PC-9 (cell line): ENCODE measurements around the gene PRDM16. TPM values are rescaled to one million over a fixed set of nuclear protein-coding genes. Genes with fewer than 3 reads are reported as not detected.

Source experiments
- BruUV-seq: library from RNA; stranded (reverse); fragments of 400-500 nt; replicated peaks from 2 replicates; lab custom pipeline; 2021; lab: Mats Ljungman, UMichigan
- CTCF ChIA-PET: fragments of 300-600 bp; sonication (Branson Sonifier 250); formaldehyde crosslinking; loops from one replicate; lab custom pipeline; 2022; ENCODE audit warnings: antibody characterized with exemption; lab: Charles Lee
- POLR2A ChIA-PET: fragments of 300-600 bp; sonication (Branson Sonifier 250); formaldehyde crosslinking; loops from one replicate; lab custom pipeline; 2022; ENCODE audit warnings: antibody characterized with exemption; ENCODE audit not compliant: unreplicated experiment; lab: Charles Lee
- DNase-seq, 2 experiments: peaks; one replicate each; pipeline versions ENCODE4 v3.0.0 to v3.0.0-alpha.2; 2015 to 2022; ENCODE audit warnings: mixed read lengths in 1 of 2
- H2AFZ ChIP-seq: fragments of 200-600 bp; sonication (generic); 2 replicates; pipeline ENCODE4 v1.8.1; 2017; ENCODE audit warnings: antibody characterized with exemption
- H3F3A ChIP-seq: fragments of 200-600 bp; sonication (generic); 2 replicates; pipeline ENCODE4 v1.8.1; 2017; ENCODE audit warnings: antibody characterized with exemption, mild to moderate bottlenecking, low read depth; ENCODE audit not compliant: insufficient read depth
- H3K27ac ChIP-seq: fragments of 200-600 bp; sonication (generic); 2 replicates; pipeline ENCODE4 v1.6.1; 2016; ENCODE audit warnings: mixed run types
- H3K27me3 ChIP-seq: fragments of 200-600 bp; sonication (generic); 2 replicates; pipeline ENCODE4 v1.6.1; 2016; ENCODE audit warnings: low read depth, mixed run types; ENCODE audit not compliant: insufficient read depth
- H3K36me3 ChIP-seq: fragments of 200-600 bp; sonication (generic); 2 replicates; pipeline ENCODE4 v1.6.1; 2016; ENCODE audit warnings: low read depth, mixed run types
- H3K4me1 ChIP-seq: fragments of 200-600 bp; sonication (generic); replicated peaks from 2 replicates; pipeline ENCODE4 v1.6.1; 2016; ENCODE audit warnings: mixed run types; ENCODE audit not compliant: insufficient read depth
- H3K4me2 ChIP-seq: fragments of 200-600 bp; sonication (generic); 2 replicates; pipeline ENCODE4 v1.6.1; 2017; ENCODE audit warnings: mixed run types
- H3K4me3 ChIP-seq: fragments of 200-600 bp; sonication (generic); 2 replicates; pipeline ENCODE4 v1.6.1; 2016; ENCODE audit warnings: mixed run types
- H3K79me2 ChIP-seq: fragments of 200-600 bp; sonication (generic); 2 replicates; pipeline ENCODE4 v1.6.1; 2017; ENCODE audit warnings: low read depth, mixed run types
- H3K9me2 ChIP-seq: fragments of 200-600 bp; sonication (generic); 2 replicates; pipeline ENCODE4 v1.8.1; 2017; ENCODE audit warnings: mild to moderate bottlenecking; ENCODE audit not compliant: insufficient read depth
- H3K9me3 ChIP-seq: fragments of 200-600 bp; sonication (generic); 2 replicates; pipeline ENCODE4 v1.8.1; 2016; ENCODE audit warnings: low read depth; ENCODE audit not compliant: insufficient read depth
- H4K20me1 ChIP-seq: fragments of 200-600 bp; sonication (generic); 2 replicates; pipeline ENCODE4 v1.8.1; 2017; ENCODE audit not compliant: insufficient read depth
- EZH2 ChIP-seq: fragments of 200-600 bp; sonication (generic); IDR thresholded peaks from 2 replicates; pipeline ENCODE4 v1.8.0; 2017; ENCODE audit warnings: antibody characterized with exemption, low read depth
- intact Hi-C: fragments of 100-400 bp; cut with micrococcal nuclease; formaldehyde crosslinking; loops from one replicate; pipeline ENCODE4 v1.10.0; 2022; ENCODE audit not compliant: unreplicated experiment
- total RNA-seq: library from RNA; stranded (reverse); gene quantifications from 2 replicates; pipeline ENCODE4 v1.2.3, GENCODE V29; 2021
- TF ChIP-seq, protein P1 (sequence below): fragments of 200-600 bp; sonication (generic); conservative IDR thresholded peaks from 2 replicates; pipeline ENCODE4 v1.6.1; 2017; ENCODE audit warnings: mixed run types, antibody characterized with exemption, mild to moderate bottlenecking, moderate library complexity

The PRDM16 gene
- total RNA-seq, 1 experiment from 2014 or later, result not detected

GRCh38 chr1:3315399-3316339 is 246.7 kb downstream of the PRDM16 start:
- H2AFZ ChIP-seq, result no peak overlapping the region

DNA sequence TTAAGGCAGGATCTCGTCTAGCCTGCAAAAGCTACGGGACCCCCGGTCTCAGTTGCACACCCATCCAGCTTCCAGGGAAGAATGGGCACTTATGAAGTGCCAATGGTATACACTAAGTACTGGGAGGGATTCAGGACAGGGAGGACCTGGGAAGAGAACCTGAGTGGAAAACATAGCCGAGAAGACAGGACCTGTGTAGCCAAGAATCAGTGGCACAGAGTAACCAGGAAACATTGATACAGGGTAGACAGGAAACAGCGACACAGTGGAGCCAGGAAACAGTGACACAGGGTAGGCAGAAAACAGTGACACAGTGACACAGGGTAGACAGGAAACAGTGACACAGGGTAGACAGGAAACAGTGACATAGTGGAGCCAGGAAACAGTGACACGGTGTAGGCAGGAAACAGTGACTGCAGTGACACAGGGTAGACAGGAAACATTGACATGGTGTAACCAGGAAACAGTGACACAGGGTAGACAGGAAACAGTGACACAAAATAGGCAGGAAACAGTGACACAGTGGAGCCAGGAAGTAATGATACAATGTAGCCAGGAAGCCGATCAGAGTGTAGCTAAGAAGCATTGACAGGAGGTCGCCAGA is 247.4 kb downstream of the PRDM16 start:
- H3K27ac ChIP-seq, result no peak overlapping the region
- TF ChIP-seq, protein P1, sequence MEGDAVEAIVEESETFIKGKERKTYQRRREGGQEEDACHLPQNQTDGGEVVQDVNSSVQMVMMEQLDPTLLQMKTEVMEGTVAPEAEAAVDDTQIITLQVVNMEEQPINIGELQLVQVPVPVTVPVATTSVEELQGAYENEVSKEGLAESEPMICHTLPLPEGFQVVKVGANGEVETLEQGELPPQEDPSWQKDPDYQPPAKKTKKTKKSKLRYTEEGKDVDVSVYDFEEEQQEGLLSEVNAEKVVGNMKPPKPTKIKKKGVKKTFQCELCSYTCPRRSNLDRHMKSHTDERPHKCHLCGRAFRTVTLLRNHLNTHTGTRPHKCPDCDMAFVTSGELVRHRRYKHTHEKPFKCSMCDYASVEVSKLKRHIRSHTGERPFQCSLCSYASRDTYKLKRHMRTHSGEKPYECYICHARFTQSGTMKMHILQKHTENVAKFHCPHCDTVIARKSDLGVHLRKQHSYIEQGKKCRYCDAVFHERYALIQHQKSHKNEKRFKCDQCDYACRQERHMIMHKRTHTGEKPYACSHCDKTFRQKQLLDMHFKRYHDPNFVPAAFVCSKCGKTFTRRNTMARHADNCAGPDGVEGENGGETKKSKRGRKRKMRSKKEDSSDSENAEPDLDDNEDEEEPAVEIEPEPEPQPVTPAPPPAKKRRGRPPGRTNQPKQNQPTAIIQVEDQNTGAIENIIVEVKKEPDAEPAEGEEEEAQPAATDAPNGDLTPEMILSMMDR, result no peak
- TF ChIP-seq EZH2, result no peak
- H3K4me1 ChIP-seq, result no peaks in the 10 kb centered on the region; the same call in 1 of the 2 replicates
- no peak overlapping the region for H3K4me3 ChIP-seq
- no peaks in the 10 kb centered on the region for H4K20me1 ChIP-seq
- DNase-seq, result no peak
- H3K27me3 ChIP-seq, result peaks cover 73% of the 10 kb centered on the region
- ChIA-PET POLR2A (no interaction called here), CTCF (no interaction called here)
- H3K4me2 ChIP-seq, result no peak overlapping the region
- intact Hi-C loops, result no loop called here
- no peak overlapping the region for H2AFZ ChIP-seq
- no TSS peak for BruUV-seq
- H3K9me2 ChIP-seq, result no peaks in the 10 kb centered on the region
- peaks cover 2% of the 10 kb centered on the region; the same call in 1 of the 2 replicates for H3F3A ChIP-seq
- H3K36me3 ChIP-seq, result no peaks in the 10 kb centered on the region
- no peaks in the 10 kb centered on the region for H3K79me2 ChIP-seq
- no peaks in the 10 kb centered on the region for H3K9me3 ChIP-seq

More at GRCh38 chr1:3315399-3316339, 246.7 kb downstream of the PRDM16 start:
- DNase-seq, result no peak
- Histone ChIP-seq H3K9me3 (no peaks in the 10 kb centered on the region), H3F3A (no peaks in the 10 kb centered on the region), H3K79me2 (no peaks in the 10 kb centered on the region), H4K20me1 (no peaks in the 10 kb centered on the region), H3K36me3 (no peaks in the 10 kb centered on the region), H3K4me3 (no peak overlapping the region), H3K27me3 (peaks cover 81% of the 10 kb centered on the region), H3K9me2 (no peaks in the 10 kb centered on the region), H3K4me2 (no peak overlapping the region), H3K4me1 (no peaks in the 10 kb centered on the region; the same call in 1 of the 2 replicates), H3K27ac (no peak overlapping the region)
- CTCF ChIA-PET, result no interaction called here
- TF ChIP-seq, protein P1, result no peak
- no peak for TF ChIP-seq EZH2
- intact Hi-C loops, result no loop called here
- BruUV-seq, result no TSS peak
- POLR2A ChIA-PET, result no interaction called here

DNA sequence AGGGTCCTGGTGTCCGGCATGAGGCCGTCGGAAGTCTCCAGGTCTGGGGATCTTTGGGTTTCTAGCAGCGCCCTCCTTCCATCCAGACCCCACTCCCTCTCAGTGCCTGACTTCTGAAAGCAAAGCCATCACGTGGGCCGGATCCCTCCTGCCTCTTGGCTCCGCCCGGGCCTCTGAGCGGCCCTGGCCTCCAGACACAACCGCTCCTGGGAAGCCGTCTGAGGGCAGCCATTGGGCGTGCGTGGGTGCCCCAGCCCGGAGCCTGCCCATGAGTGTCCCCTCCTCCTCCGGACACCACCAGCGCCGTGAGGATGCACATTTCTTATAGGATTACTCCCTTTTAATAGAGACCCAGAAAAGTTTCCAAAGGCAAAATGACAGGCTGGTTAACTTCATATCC is 248.5 kb downstream of the PRDM16 start:
- H3K27me3 ChIP-seq, result peaks cover 70% of the 10 kb centered on the region
- ChIA-PET CTCF (no interaction called here), POLR2A (no interaction called here)
- H4K20me1 ChIP-seq, result no peaks in the 10 kb centered on the region
- BruUV-seq, result no TSS peak
- no peaks in the 10 kb centered on the region; the same call in 1 of the 2 replicates for H3K4me1 ChIP-seq
- H3K4me3 ChIP-seq, result no peak overlapping the region
- H3F3A ChIP-seq, result peaks cover 7% of the 10 kb centered on the region; the same call in 1 of the 2 replicates
- no peak for TF ChIP-seq EZH2
- TF ChIP-seq, protein P1, result no peak
- H3K4me2 ChIP-seq, result no peak overlapping the region
- DNase-seq, result no peak
- H3K9me2 ChIP-seq, result no peaks in the 10 kb centered on the region
- H3K79me2 ChIP-seq, result no peaks in the 10 kb centered on the region
- intact Hi-C loops, result no loop called here
- no peaks in the 10 kb centered on the region for H3K9me3 ChIP-seq
- no peak overlapping the region for H2AFZ ChIP-seq
- no peak overlapping the region for H3K27ac ChIP-seq
- H3K36me3 ChIP-seq, result no peaks in the 10 kb centered on the region
